Vagina (tissue), 2 donors: ENCODE data around the gene FAM163B. TPM values are rescaled to one million over a fixed set of nuclear protein-coding genes. Genes with fewer than 3 reads are reported as not detected.

ENCODE experiments used
- DNase-seq, 2 donors: peaks; one replicate each; pipeline ENCODE4 v3.0.0-alpha.2; 2017; ENCODE audit errors: extremely low spot score in 2 of 2
- H3K27ac ChIP-seq: fragments of 200-600 bp; sonication (generic); one replicate; pipeline ENCODE4 v1.5.1; 2019
- H3K27me3 ChIP-seq: fragments of 200-600 bp; sonication (generic); one replicate; pipeline ENCODE4 v1.5.1; 2019
- H3K36me3 ChIP-seq, 2 donors: fragments of 200-600 bp; sonication (generic); one replicate each; pipeline ENCODE4 v1.5.1; 2017 to 2019
- H3K4me1 ChIP-seq: fragments of 200-600 bp; sonication (generic); one replicate; pipeline ENCODE4 v1.5.1; 2019
- H3K4me3 ChIP-seq, 2 donors: fragments of 200-600 bp; sonication (generic); 1 replicate in 1 of 2; 2 replicates in 1 of 2; pipeline ENCODE4 v1.5.1; 2016 to 2019
- H3K9me3 ChIP-seq: fragments of 200-600 bp; sonication (generic); one replicate; pipeline ENCODE4 v1.5.1; 2019
- POLR2A ChIP-seq, 2 donors: fragments of 450-650 bp; IDR thresholded peaks; one replicate each; pipeline ENCODE4 v1.6.1; 2017; ENCODE audit warnings: antibody characterized with exemption in 2 of 2, mild to moderate bottlenecking in 2 of 2, moderate library complexity in 2 of 2
- POLR2AphosphoS5 ChIP-seq, 2 donors: sonication (generic); formaldehyde crosslinking; IDR thresholded peaks; one replicate each; pipeline ENCODE4 v1.9.0; 2017; ENCODE audit warnings: antibody characterized with exemption in 2 of 2, mild to moderate bottlenecking in 2 of 2, low read depth in 1 of 2; ENCODE audit not compliant: insufficient read depth in 1 of 2
- intact Hi-C: fragments of 100-400 bp; cut with DNase I; formaldehyde crosslinking; loops from one replicate; pipeline ENCODE4 v1.15.1; 2023
- total RNA-seq: library from RNA; depleted of rRNA; stranded (reverse); fragments of >200 nt; gene quantifications from one replicate; pipeline ENCODE4 v1.2.3, GENCODE V29; 2016
- TF ChIP-seq, protein P1 (sequence below), 3 experiments: fragments of 450-650 bp in 2 of 3; fragments of 200-600 bp in 1 of 3; sonication (generic) in 1 of 3; IDR thresholded peaks; one replicate each; pipeline ENCODE4 v1.5.1; 2017 to 2019; ENCODE audit warnings: antibody characterized with exemption in 3 of 3, mild to moderate bottlenecking in 2 of 3, moderate library complexity in 2 of 3

FAM163B gene
- total RNA-seq, 1 donor from 2014 or later: not detected

DNA sequence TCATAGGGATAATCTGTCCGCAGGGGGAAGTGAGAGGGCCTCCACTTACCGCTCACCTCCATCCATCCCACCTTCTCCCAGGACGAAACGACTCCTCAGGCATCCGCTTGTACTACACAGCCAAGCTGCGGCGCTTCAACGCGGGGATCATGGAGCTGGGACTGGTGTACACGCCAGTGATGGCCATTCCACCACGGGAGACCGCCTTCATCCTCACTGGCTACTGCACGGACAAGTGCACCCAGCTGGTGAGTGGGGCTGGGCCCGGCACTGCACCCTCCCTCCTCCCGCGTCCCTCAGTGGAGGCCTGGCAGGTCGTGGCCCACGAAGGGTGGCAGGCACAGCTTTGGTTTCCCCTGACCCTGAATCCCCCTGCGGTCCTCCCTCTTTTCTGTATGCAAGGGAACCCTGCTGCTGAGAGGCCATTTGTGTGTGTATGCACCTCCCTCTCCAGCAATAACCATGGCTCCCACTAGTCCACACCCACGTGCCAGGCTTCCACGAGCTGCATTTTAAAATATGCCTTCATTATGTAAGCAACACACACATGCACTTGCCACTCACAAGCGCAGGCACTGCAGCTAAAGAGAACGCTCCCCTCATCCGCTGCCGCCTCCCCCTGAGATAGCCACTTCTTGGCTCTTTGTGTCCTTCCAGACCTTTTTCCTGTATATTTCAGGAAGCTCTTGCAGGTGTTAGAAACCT is 38.7 kb upstream of the FAM163B start:
- intact Hi-C loops: loop anchor here (2.0 kb wide), 1 partner anchor 71 kb away; no protein-coding TSS in a partner anchor
- Histone ChIP-seq H3K27ac (no peak overlapping the region), H3K4me3 (no peak overlapping the region), H3K9me3 (no peaks in the 10 kb centered on the region), H3K4me1 (no peaks in the 10 kb centered on the region), H3K27me3 (no peaks in the 10 kb centered on the region), H3K36me3 (no peaks in the 10 kb centered on the region)
- TF ChIP-seq POLR2AphosphoS5 (IDR thresholded peaks at IDR 0.05; ENCODE audit: insufficient read depth in 1 of 2, low read depth in 1 of 2): no peak
- TF ChIP-seq POLR2A (IDR thresholded peaks at IDR 0.05): no peak
- TF ChIP-seq, protein P1, sequence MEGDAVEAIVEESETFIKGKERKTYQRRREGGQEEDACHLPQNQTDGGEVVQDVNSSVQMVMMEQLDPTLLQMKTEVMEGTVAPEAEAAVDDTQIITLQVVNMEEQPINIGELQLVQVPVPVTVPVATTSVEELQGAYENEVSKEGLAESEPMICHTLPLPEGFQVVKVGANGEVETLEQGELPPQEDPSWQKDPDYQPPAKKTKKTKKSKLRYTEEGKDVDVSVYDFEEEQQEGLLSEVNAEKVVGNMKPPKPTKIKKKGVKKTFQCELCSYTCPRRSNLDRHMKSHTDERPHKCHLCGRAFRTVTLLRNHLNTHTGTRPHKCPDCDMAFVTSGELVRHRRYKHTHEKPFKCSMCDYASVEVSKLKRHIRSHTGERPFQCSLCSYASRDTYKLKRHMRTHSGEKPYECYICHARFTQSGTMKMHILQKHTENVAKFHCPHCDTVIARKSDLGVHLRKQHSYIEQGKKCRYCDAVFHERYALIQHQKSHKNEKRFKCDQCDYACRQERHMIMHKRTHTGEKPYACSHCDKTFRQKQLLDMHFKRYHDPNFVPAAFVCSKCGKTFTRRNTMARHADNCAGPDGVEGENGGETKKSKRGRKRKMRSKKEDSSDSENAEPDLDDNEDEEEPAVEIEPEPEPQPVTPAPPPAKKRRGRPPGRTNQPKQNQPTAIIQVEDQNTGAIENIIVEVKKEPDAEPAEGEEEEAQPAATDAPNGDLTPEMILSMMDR (IDR thresholded peaks at IDR 0.05): no peak
- DNase-seq: no peak

DNA sequence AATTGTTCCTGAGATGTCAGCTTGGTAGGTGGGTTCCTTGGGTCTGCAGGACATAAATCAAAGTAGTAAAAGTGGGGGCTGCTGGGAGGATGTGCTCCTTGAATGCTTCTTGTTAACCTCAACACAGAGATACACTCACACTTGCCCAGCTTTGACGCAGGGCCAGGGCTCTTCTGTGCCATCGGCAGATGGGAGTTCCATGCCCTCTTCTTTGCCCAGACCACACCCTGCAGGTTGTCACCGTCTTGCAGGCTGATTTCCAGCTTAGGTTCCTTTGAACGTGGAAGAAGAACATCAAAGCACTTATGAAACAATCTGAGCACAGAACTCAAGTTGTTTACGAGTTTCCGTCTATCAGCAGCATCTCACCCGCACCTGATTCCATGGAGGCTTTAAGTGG is 38.0 kb upstream of the FAM163B start:
- intact Hi-C loops: loop anchor here (2.0 kb wide), 1 partner anchor 72 kb away; no protein-coding TSS in a partner anchor
- Histone ChIP-seq H3K9me3 (no peaks in the 10 kb centered on the region), H3K27me3 (no peaks in the 10 kb centered on the region), H3K4me1 (no peaks in the 10 kb centered on the region), H3K4me3 (no peak overlapping the region), H3K27ac (no peak overlapping the region), H3K36me3 (no peaks in the 10 kb centered on the region)
- TF ChIP-seq POLR2AphosphoS5 (IDR thresholded peaks at IDR 0.05; ENCODE audit: insufficient read depth in 1 of 2, low read depth in 1 of 2): no peak
- TF ChIP-seq, protein P1 (IDR thresholded peaks at IDR 0.05): no peak
- TF ChIP-seq POLR2A (IDR thresholded peaks at IDR 0.05): no peak
- no peak for DNase-seq

DNA sequence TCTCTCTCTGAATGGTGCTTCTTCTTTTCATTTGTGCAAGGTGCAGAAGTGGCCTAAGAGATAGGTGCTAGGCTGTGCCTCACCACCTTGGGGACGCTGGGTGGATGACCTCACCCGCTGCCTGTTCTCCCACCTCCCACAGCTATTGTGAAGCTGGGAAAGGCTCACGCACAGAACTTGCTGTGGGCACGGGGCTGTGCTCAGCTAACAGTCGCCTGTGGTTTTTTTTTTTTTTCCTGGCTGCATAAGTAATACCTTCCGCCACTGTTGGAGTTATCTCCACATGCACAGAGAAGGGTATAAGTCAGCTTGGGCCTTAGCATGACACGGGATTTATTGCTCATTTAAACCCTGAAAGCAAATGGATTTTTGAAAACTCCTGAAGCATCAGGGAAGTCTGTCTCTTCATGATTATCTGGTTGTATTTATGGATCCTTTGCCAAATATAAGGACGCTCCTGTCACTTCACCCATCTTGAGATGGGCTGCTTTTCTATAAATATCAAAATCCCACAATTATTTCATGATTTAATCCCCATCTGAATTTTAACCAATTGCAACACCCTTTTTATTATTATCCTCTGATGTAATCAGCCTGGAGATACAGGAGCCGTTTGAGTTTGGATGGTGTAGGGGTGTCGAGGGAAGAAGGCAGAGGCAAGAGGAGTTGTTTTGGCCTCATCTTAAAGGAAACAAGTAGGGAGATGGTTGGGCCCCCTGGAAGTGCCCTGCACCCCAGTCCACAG is 36.0 kb upstream of the FAM163B start:
- Histone ChIP-seq H3K27me3 (no peaks in the 10 kb centered on the region), H3K4me1 (no peaks in the 10 kb centered on the region), H3K27ac (no peak overlapping the region), H3K36me3 (no peaks in the 10 kb centered on the region), H3K9me3 (no peaks in the 10 kb centered on the region), H3K4me3 (no peak overlapping the region)
- DNase-seq: no peak
- intact Hi-C loops: no loop called here
- TF ChIP-seq POLR2AphosphoS5 (IDR thresholded peaks at IDR 0.05; ENCODE audit: insufficient read depth in 1 of 2, low read depth in 1 of 2) (no peak), POLR2A (IDR thresholded peaks at IDR 0.05) (no peak)

DNA sequence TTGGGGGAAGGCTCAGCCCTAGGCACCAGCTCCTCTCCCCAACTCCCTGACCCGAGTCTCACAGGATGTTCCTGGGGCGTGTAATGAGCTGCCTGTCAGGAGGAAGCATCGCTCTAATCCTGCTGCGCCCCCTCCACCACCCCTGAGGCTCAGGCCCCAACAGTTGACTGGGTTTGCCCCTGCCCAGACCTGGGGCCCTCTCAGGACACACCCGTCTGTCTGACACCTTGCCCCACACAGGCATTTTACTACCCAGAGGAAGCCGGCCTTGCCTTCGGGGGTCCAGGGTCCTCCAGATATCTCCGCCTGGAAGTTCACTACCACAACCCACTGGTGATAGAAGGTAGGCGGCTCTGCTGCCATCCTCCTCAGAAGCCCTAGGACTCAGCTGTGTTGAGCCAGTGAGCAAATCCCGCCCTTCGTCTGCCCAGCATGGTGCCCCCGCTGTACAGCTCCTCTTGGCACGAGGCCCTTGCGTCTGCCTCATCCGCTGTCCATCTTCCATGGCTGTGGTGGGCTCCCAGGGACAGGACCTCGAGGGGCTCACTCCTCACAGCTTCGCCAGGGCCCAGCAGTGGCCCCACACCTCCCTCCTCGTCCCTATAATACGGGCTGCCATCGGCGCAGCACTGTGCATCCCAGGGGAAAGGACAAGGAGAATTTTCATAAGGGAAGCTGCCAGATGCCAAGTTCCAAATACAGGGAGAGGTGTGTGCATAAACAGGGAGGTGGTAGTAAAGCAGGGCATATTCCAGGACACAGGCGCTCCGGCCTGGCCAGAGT is 35.0 kb upstream of the FAM163B start:
- no peak overlapping the region for H3K27ac ChIP-seq
- H3K4me3 ChIP-seq: no peak overlapping the region
- no peaks in the 10 kb centered on the region for H3K9me3 ChIP-seq
- intact Hi-C loops: no loop called here
- no peak for DNase-seq
- H3K27me3 ChIP-seq: no peaks in the 10 kb centered on the region
- H3K4me1 ChIP-seq: no peaks in the 10 kb centered on the region
- TF ChIP-seq POLR2AphosphoS5 (IDR thresholded peaks at IDR 0.05; ENCODE audit: insufficient read depth in 1 of 2, low read depth in 1 of 2): no peak
- no peak for TF ChIP-seq POLR2A (IDR thresholded peaks at IDR 0.05)
- TF ChIP-seq, protein P1 (IDR thresholded peaks at IDR 0.05): no peak
- no peaks in the 10 kb centered on the region for H3K36me3 ChIP-seq

DNA sequence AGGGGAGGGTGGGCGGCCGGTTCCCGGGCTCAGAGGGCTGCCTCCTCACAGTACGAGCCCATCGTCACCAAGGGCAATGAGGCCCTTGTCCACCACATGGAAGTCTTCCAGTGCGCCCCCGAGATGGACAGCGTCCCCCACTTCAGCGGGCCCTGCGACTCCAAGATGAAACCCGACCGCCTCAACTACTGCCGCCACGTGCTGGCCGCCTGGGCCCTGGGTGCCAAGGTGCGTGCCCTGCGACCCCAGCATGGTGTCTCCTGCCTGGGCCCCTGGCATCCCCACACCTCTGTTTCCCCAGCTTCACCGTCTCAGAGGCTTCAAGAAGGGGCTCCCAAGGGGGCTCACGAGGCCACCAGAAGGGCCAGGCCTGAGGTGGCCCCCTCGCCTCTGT is 34.2 kb upstream of the FAM163B start:
- Histone ChIP-seq H3K27me3 (no peaks in the 10 kb centered on the region), H3K36me3 (no peaks in the 10 kb centered on the region), H3K9me3 (no peaks in the 10 kb centered on the region), H3K4me3 (no peak overlapping the region), H3K4me1 (no peaks in the 10 kb centered on the region), H3K27ac (no peak overlapping the region)
- intact Hi-C loops: no loop called here
- TF ChIP-seq POLR2AphosphoS5 (IDR thresholded peaks at IDR 0.05; ENCODE audit: insufficient read depth in 1 of 2, low read depth in 1 of 2): no peak
- no peak for TF ChIP-seq POLR2A (IDR thresholded peaks at IDR 0.05)
- DNase-seq: no peak
